ENCODE results near the gene PCDHA8.
"Not testable (repeated sequence)": the region's sequence is repeated elsewhere in the genome, so short reads cannot be mapped to it uniquely, and the experiment has no call there.

Gene PCDHA8

GRCh38 chr5:140870221-140871201, 29.5 kb downstream of the PCDHA8 start:
- no peak for DNase-seq

GRCh38 chr5:140875085-140876065, 34.4 kb downstream of the PCDHA8 start, which contains the start of gene PCDHA12:
Gene PCDHA12, plus strand, starts transcription at chr5:140875308. Its CDS starts 165 bp downstream, at chr5:140875473.
- no peak for DNase-seq

GRCh38 chr5:140876541-140877261, 35.7 kb downstream of the PCDHA8 start:
- not testable (repeated sequence) for DNase-seq

DNA sequence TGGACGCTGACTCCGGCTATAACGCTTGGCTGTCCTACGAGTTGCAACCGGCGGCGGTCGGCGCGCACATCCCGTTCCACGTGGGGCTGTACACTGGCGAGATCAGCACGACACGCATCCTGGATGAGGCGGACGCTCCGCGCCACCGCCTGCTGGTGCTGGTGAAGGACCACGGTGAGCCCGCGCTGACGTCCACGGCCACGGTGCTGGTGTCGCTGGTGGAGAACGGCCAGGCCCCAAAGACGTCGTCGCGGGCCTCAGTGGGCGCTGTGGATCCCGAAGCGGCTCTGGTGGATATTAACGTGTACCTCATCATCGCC, 36.2 kb downstream of the PCDHA8 start:
- no peak for DNase-seq

- DNase-seq, result no peak
Observed at GRCh38 chr5:140881889-140882590, 41.1 kb downstream of the PCDHA8 start, which contains the start of gene PCDHA13. Gene PCDHA13, plus strand, starts transcription at chr5:140882124. Its CDS starts 145 bp downstream, at chr5:140882269.

- no peak for DNase-seq
Observed at GRCh38 chr5:140882591-140882899, 41.6 kb downstream of the PCDHA8 start.

- no peak for DNase-seq
Observed at GRCh38 chr5:140883373-140883772, 42.4 kb downstream of the PCDHA8 start.

- DNase-seq, result no peak
Observed at GRCh38 chr5:140883927-140884697, 43.1 kb downstream of the PCDHA8 start.
